ENCODE results near the gene PRSS33. TPM values are rescaled to one million over a fixed set of nuclear protein-coding genes. Genes with fewer than 3 reads are reported as not detected.

Gene PRSS33
- total RNA-seq, 1 experiment from 2014 or later: not detected

DNA sequence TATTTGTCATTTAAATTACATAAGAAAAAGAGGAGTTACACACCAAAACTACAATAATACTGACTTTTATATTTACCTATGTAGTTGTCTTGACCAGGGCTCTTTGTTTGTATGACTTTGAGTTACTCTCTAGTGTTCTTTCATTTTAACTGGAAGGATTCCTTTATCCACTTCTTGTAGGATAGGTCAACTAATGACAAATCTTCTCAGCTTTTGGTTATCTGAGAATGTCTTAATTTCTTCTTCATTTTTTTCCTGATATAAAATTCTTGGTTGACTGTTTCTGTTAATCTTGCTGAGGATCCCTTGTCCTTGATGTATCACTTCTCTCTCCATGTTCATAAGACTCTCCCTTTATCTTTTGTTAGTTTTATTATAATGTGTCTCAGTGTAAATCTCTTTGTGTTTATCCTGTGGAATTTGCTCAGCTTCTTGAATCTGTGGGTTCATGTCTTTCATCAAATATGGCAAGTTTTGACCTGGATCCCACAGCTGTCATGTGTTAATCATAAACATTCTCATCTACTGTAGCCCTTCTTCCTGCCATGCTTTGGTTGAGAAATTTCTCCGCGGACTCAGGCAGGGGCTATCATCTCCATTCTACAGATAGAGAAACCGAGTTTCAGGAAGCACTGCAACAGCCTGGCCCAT is 16.3 kb upstream of the PRSS33 start:
- H3K4me2 ChIP-seq (ENCODE audit: insufficient read depth, insufficient read length, low read length): no peak overlapping the region
- no peak overlapping the region for H3T11ph ChIP-seq (ENCODE audit: low read length)
- peaks cover 29% of the 10 kb centered on the region for H3K27me3 Mint-ChIP-seq (ENCODE audit: low read depth)
- H3K18ac ChIP-seq (ENCODE audit: insufficient read length, low read depth, low read length): no peak overlapping the region
- H3K27ac ChIP-seq (ENCODE audit: insufficient read length, low read depth, low read length): no peak overlapping the region
- no peaks in the 10 kb centered on the region for H3K27me3 ChIP-seq (ENCODE audit: insufficient read depth, low read length)
- H4K20me1 ChIP-seq (ENCODE audit: control insufficient read depth, insufficient read depth, insufficient read length): no peaks in the 10 kb centered on the region
- no peaks in the 10 kb centered on the region for H3K79me1 ChIP-seq (ENCODE audit: insufficient read depth, low read depth, low read length, poor library complexity, severe bottlenecking)
- H3K4ac ChIP-seq (ENCODE audit: low read depth, low read length): no peak overlapping the region
- H3K9me3 ChIP-seq (ENCODE audit: control insufficient read depth, low read depth, low read length): peaks cover 10% of the 10 kb centered on the region
- no peak overlapping the region for H4K5ac ChIP-seq (ENCODE audit: insufficient read length, low read depth, low read length)
- H3K14ac ChIP-seq (ENCODE audit: insufficient read depth, low read length): no peak overlapping the region
- H3K23me2 ChIP-seq (ENCODE audit: insufficient read length, low read depth, low read length, poor library complexity, severe bottlenecking): no peaks in the 10 kb centered on the region
- no peaks in the 10 kb centered on the region for H3K4me1 ChIP-seq (ENCODE audit: insufficient read depth, low read length)
- no peak overlapping the region for H3K9ac ChIP-seq (ENCODE audit: extremely low read depth, insufficient read length, low read length)
- no peak overlapping the region for H2AFZ ChIP-seq (ENCODE audit: low read length)
- no peak overlapping the region for H2BK20ac ChIP-seq (ENCODE audit: low read depth, low read length, poor library complexity, severe bottlenecking)
- no peak overlapping the region for H2BK120ac ChIP-seq (ENCODE audit: low read depth, low read length, poor library complexity, severe bottlenecking)
- H4K8ac ChIP-seq (replicated peaks; ENCODE audit: insufficient read length, low read depth, low read length): no peak overlapping the region
- no peak overlapping the region for H2BK15ac ChIP-seq (ENCODE audit: low read depth, low read length)
- H2BK12ac ChIP-seq (ENCODE audit: insufficient read length, low read depth, low read length): no peak overlapping the region
- H3K79me2 ChIP-seq (ENCODE audit: insufficient read depth, low read length): no peaks in the 10 kb centered on the region
- H2BK5ac ChIP-seq (ENCODE audit: insufficient read length, low read length): no peak overlapping the region
- H2AK5ac ChIP-seq (ENCODE audit: insufficient read length, low read length): no peak overlapping the region
- H3K23ac ChIP-seq (ENCODE audit: insufficient read length, low read depth, low read length): no peak overlapping the region
- H3K4me1 Mint-ChIP-seq: no peaks in the 10 kb centered on the region
- H3K27ac Mint-ChIP-seq: no peak overlapping the region
- peaks cover 27 to 28% of the 10 kb centered on the region in 2 experiments for H3K9me3 Mint-ChIP-seq
- H4K91ac ChIP-seq (ENCODE audit: insufficient read length, low read depth, low read length): no peak overlapping the region
- H3K4me3 Mint-ChIP-seq: no peak overlapping the region
- WGBS (ENCODE audit: extremely low coverage, insufficient read length, low lambda C conversion rate): no CpG with 5 or more reads among the region's 3 CpGs
- H3K36me3 Mint-ChIP-seq (ENCODE audit: insufficient read depth in 1 of 3, low read depth in 3 of 3): peaks cover 0 to 4% (median 0%) of the 10 kb centered on the region in 3 experiments; a peak in 2 of 7 replicates
- no peak overlapping the region for H3K56ac ChIP-seq (ENCODE audit: insufficient read length, low read depth, low read length)
- TF ChIP-seq, protein P1, sequence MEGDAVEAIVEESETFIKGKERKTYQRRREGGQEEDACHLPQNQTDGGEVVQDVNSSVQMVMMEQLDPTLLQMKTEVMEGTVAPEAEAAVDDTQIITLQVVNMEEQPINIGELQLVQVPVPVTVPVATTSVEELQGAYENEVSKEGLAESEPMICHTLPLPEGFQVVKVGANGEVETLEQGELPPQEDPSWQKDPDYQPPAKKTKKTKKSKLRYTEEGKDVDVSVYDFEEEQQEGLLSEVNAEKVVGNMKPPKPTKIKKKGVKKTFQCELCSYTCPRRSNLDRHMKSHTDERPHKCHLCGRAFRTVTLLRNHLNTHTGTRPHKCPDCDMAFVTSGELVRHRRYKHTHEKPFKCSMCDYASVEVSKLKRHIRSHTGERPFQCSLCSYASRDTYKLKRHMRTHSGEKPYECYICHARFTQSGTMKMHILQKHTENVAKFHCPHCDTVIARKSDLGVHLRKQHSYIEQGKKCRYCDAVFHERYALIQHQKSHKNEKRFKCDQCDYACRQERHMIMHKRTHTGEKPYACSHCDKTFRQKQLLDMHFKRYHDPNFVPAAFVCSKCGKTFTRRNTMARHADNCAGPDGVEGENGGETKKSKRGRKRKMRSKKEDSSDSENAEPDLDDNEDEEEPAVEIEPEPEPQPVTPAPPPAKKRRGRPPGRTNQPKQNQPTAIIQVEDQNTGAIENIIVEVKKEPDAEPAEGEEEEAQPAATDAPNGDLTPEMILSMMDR (conservative IDR thresholded peaks at IDR 0.05): no peak
- no peak for DNase-seq
